H7 (cell line): ENCODE data around the gene PRSS38. TPM values are rescaled to one million over a fixed set of nuclear protein-coding genes. Genes with fewer than 3 reads are reported as not detected.

Experiments
- DNase-seq: peaks from one replicate; pipeline ENCODE4 v3.0.0; 2012
- H3K27me3 ChIP-seq: 2 replicates; pipeline ENCODE4 v1.6.0; 2011; ENCODE audit warnings: mild to moderate bottlenecking, low read length; ENCODE audit not compliant: control insufficient read depth, insufficient read depth
- H3K36me3 ChIP-seq: replicated peaks from 2 replicates; pipeline ENCODE4 v1.5.1; 2011; ENCODE audit warnings: low read length; ENCODE audit not compliant: control insufficient read depth, insufficient read depth
- H3K4me3 ChIP-seq: 2 replicates; pipeline ENCODE4 v1.5.1; 2011; ENCODE audit warnings: low read depth, mild to moderate bottlenecking, control low read depth, low read length, moderate library complexity; ENCODE audit not compliant: insufficient read depth
- total RNA-seq: library from RNA; depleted of rRNA; stranded (reverse); fragments of >200 nt; shearing (Covaris generic); gene quantifications from 2 replicates; pipeline ENCODE4 v1.2.3, GENCODE V29; 2014

The PRSS38 gene
- total RNA-seq, 1 experiment from 2014 or later: not detected

DNA sequence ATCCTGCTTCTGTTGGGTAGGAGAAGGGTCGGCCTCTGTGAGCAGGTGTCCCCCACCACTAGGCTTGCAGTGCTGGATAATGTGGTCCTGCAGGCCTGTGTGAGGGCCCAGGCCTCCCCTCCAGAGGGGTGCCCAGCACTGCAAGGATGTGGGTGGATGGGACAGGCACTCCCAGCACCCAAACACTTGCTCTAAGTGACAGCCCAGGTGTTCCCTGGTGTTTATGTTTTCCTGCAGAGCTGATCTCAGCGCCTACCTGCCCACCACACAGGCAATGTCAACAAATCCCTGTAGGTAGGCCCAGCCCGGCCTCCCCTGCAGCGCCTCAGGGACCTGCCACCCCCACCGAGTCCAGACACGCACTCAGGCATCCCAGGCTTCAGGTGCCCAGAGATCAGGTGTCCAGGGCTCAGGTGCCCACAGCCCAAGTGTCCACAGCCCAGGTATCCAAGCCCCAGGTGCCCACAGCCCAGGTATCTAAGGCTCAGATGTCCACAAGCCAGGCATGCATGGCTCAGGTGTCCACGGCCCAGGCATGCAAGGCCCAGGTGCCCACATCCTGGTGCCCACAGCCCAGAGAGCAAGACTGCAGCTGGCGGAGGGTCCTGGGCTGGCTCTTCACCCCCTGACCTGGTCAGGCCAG, 73.0 kb downstream of the PRSS38 start:
- Histone ChIP-seq H3K4me3 (no peak overlapping the region), H3K27me3 (no peaks in the 10 kb centered on the region), H3K36me3 (no peaks in the 10 kb centered on the region)
- no peak for DNase-seq

DNA sequence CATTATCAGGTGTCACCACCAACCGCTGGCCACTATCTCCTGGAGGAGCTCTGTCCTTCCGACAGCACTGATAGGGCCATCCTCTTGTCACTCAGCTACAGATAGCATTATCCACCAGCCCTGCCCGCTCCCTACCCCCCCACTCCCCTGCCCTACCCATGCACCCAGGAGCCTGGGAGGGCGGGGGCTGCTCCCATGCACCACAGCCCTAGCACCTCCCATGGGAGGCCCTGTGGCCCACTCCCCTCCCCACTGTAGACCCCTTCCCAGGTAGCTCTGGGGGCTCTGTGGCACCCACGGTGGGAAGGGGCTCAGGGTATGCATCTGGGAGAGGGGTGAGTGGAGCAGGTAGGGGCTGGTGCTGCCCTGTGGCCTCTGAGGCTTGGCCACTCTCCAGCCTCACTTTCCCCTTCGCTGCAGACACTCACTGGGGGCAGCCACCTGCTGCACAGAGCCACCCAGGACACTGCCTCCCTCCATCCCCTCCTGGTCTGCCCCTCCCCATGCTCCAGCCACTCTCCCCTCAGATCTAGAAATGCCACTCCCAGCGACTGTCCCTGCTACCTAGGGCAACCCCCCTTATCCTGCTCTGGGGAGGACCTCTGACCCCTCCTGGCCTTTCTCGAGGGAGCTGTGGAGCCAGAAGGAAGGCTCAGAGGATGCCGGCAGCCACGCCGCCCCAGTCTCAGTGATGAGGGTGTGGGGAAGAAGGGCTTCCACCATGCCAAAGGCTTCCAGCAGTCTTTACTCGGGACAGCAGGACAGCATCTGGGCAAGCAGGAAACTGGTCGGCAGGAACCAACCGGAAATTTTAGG, 73.8 kb downstream of the PRSS38 start:
- DNase-seq: peak; percentile 71
- no peaks in the 10 kb centered on the region for H3K36me3 ChIP-seq
- H3K27me3 ChIP-seq: no peaks in the 10 kb centered on the region
- no peak overlapping the region for H3K4me3 ChIP-seq

DNA sequence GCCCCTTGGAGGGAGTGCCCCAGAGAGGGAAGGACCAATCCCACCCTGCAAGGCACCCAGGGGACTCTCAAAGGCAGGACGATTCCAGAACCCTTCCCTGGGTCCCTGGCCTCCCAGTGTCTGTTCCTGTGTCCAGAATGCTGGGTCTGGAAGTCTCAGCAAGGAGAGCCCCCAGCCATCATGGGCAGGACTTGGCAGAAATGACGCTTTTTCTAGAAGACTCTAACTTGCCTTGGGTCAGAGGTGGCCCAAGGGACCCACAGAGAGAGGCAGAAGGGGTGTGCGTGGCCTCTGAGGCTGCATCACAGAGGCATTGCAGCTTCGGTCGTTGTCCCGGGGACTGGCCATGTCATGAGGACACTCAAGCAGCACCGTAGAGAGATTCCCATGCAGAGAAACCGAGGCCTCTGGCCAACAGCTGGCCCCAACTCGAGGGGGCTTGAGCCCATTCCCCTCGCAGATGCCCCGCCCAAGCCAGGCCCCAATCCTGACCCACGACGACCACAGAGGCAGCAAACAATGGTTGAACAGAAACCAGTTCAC, 74.5 kb downstream of the PRSS38 start:
- H3K4me3 ChIP-seq: no peak overlapping the region
- peak; percentile 26 for DNase-seq
- no peaks in the 10 kb centered on the region for H3K36me3 ChIP-seq
- H3K27me3 ChIP-seq: no peaks in the 10 kb centered on the region

DNA sequence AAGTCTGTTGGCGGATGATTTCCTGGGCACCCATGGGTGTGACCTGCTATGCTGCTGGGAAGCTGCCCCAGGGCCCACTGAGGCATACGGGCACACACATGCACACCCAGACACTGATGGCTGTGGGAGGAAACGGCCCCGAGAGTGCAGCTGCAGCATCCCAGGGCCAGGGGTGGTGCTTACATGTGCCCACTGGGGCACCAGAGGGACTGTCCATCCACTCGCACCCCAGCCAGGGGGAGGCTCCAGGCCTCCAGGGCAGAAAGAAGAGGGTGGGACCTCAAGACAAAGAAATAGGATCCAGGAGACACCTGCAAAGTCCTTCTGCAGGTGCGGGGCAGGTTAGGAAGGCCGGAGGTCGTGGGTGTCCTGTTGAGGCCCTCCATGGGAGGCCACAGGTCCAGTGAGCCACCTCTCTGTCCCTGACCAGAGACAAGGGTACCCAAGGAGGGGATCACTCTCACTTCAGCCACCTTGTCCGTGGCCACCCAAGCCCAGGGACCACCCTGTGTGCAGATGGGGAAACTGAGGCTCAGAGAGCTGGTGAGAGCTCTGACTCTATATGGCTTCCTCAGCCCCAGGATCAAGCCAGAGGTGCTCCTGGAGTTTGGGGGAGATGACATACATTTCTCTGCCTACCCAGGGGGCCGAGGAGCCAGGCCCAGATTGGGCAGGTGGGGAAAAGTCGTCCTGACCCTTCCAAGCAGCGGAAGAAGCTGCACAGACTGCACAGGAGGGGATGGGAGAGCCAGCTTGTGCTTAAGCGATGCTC, 75.2 kb downstream of the PRSS38 start:
- peak; percentile 37 for DNase-seq
- Histone ChIP-seq H3K4me3 (no peak overlapping the region), H3K27me3 (no peaks in the 10 kb centered on the region), H3K36me3 (no peaks in the 10 kb centered on the region)

DNA sequence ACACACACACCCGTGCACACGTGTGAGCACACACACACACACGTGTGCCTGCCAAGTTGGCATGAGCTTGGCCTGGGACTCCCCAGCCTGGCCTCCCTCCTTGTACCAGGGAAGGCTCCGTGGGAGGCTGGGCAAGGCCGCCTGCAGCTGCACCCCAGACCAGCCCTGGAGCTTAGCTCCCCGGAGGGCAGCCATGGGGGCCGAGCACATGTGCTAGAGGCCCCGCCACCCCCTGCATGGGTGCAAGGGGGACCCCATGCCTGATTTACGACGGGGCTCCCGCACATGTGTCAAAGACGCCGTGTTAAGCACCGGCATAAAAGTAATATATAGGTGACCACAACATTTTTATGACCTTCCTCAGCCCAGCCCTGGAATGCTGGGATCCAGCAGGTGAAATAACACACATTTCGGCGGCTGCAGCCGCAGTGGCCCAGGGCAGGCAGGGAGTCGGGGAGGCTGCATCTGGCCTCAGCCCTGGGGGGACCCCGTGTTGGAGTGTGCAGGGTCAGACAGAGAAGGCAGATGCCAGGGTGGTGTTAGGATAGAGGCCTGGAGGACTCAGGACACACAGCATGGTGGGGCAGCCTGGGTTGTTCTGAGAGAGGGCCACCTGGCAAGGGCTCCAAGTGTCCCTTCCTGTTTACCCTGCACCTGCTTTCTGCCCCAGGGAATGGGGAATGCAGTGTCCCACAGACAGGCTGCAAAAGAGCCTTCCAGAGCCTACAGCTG, 75.9 kb downstream of the PRSS38 start:
- no peaks in the 10 kb centered on the region for H3K27me3 ChIP-seq
- no peaks in the 10 kb centered on the region for H3K36me3 ChIP-seq
- no peak overlapping the region for H3K4me3 ChIP-seq
- DNase-seq: peak; percentile 40

DNA sequence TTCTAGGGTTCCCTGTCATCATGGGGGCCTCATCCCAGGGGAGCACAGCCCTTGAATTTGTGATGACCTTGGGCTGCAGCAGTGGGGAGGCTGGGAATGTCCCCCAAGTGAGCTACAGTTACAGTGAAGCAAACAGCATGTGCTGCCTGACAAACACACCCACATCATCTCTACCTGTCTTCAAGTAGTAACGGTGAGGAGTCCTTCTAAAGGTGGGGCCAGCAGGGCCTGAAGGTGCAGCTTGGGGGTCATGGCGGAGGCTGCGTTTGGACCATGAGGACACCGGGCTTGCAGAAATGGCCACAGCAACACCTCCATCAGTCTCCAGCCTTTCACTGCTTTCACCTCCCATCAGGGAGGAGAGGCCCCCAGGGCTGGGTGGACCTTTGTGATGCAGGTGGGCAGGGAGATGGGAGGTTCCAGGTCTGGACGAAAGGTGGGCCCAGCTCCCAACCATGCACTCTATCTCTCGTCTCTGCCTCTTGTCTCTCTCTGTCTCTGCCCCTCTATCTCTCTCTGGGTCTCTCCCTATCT, 76.5 kb downstream of the PRSS38 start:
- DNase-seq: peak; percentile 46
- no peak overlapping the region for H3K4me3 ChIP-seq
- no peaks in the 10 kb centered on the region for H3K27me3 ChIP-seq
- no peaks in the 10 kb centered on the region for H3K36me3 ChIP-seq

DNA sequence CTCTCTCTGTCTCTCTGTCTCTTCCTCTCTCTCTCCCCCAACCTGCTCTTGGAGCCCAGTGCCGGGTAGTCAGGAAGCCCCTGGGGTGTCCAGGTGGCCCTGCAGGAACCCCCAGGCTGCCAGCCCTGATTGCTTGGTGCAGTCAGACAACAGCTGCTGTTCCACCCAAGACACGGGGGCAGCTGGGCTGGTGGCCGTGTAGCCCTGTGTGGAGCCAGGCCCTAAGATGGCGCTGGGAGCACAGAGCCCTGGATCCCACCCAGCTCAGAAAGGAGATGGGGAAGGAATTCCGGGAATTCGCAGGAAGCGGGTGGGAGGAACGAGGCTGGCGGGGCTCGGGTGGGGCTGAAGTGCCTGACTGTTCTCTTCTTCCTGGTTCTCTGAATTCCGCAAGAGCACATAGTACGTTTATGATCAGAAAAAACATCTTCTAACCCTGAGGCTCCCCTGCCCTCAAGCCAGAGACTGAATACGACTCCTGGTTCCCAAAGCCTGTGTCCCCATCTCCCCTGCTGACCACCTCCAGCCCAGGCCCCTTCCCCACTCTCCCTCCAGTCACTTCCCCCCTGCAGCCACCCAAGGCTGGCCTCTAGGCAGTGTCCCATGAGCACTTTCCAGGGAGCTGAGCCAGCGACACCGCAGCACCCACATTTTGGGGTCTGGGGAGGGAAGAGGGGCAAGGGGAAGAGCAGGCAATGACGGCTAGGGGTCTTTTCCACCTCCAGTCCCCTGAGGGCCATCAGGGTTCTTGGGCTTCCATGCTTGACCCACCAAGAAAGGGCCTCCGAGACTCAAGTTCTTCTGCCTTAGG, 77.2 kb downstream of the PRSS38 start:
- Histone ChIP-seq H3K36me3 (no peaks in the 10 kb centered on the region), H3K27me3 (no peaks in the 10 kb centered on the region), H3K4me3 (no peak overlapping the region)
- DNase-seq: peak; percentile 85

DNA sequence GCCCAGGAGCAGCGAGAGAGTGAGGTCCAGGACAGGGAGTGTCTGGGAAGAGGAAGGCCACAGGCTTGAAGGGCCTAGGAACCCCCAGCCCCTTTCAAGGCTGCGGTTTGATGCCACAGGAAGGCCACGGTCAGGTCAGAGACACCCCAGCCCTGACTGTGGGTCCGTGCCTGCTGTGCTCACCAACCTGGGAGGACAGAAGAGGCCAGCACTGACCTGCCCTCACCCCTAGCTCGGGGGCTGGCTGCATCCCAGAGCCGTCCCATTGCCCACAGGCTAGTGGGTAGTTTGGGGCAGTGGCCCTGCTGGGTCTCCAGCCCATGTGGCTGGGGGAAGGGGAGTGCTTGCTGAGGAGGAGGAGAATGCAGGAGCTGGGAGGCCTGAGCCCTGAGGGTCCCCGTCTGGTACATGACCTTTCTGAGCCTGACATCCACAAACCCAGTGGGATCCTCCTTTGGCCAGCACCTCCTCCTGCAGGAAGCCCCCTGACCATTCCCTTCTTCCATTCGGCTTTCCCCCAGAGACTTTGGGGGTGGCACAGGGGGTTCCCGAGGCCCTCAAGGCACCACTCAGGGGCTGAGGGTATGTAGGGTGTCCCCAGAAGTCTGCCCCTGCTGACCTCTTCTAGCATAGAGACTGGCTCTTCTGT, 77.9 kb downstream of the PRSS38 start:
- Histone ChIP-seq H3K27me3 (no peaks in the 10 kb centered on the region), H3K4me3 (no peak overlapping the region), H3K36me3 (no peaks in the 10 kb centered on the region)
- DNase-seq: no peak

DNA sequence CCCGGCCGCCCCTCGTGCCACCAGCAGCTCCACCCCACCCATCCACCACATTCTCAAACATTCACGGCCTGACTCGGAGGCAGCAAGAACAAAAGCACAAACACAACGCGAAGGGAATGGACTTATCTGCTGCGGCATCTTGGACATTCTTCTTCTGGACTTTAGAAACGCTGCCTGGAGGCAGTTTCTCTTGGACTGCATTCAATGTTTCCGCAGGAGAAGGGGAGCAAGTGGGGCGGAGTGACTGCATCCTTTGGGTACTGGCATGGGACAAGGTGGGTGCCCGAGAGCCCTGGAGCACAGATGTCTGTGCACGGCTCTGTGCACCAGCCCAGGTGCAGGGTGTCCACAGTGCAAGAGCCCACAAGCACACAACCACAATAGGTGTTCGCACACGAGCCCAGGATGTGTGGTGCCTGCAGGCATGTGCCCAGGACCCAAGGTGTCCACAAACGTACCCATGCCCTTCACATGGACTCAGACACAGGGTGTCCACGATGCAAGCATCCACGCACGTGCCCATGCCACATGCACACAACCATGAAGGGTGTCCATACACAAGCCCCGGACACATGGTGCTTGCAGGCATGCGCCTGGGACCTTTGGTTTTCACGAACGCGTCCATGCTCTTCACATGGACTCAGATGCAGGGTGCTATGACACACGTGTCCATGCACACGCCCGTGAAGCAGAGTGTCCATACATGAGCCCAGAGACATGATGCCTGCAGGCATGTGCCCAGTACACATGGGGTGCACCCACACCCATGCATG, 78.7 kb downstream of the PRSS38 start:
- Histone ChIP-seq H3K27me3 (no peaks in the 10 kb centered on the region), H3K4me3 (no peak overlapping the region), H3K36me3 (no peaks in the 10 kb centered on the region)
- DNase-seq: no peak

DNA sequence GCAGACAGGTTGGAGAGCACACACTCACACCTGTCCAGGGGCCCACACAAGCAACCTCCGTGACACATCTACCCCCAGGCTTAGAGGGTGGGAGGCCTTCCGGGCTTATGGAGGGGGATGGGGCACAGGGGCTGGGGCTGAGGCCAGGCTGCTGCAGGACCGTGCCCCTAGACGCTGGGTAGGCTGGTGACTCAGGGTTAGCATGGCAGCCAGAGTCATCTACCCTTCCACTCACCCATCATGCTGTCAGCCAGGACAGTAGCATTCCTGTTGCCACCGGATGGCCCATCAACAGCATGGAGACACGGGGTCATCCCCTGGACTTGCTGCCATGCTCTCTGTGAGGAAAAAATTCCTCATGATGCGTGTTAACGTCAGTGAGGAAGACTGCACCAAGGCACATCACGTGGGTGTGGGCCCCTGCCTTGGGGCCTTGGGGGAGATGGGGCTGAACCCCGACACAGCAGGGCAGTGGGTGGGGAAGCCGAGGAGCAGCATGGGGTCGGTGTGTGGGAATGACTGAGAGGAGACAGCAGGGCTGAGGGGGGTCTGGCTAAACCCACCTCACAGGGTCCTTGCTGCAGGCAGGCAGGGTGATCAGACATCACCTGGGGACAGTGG, 79.5 kb downstream of the PRSS38 start:
- Histone ChIP-seq H3K36me3 (no peaks in the 10 kb centered on the region), H3K27me3 (no peaks in the 10 kb centered on the region), H3K4me3 (no peak overlapping the region)
- DNase-seq: no peak
